ENCODE measurements around the gene IQCE.
"Not testable (repeated sequence)": the region's sequence is repeated elsewhere in the genome, so short reads cannot be mapped to it uniquely, and the experiment has no call there.

The IQCE gene

GRCh38 chr7:2555121-2556052, 3.4 kb upstream of the IQCE start, which contains the start of gene BRAT1:
Gene BRAT1 (minus strand): TSS chr7:2555524. CDS start chr7:2554431, 1,093 bp downstream.
- peak; percentile 92 for ATAC-seq
- TF ChIP-seq POU6F1 (CRISPR knock-in tag; IDR thresholded peaks at IDR 0.05; ENCODE audit: borderline replicate concordance, low read depth) = no peak
- no peak for TF ChIP-seq TCF4 (CRISPR knock-in tag; IDR thresholded peaks at IDR 0.05; ENCODE audit: borderline replicate concordance)
- TF ChIP-seq ARNTL (CRISPR knock-in tag; IDR thresholded peaks at IDR 0.05; ENCODE audit: borderline replicate concordance, low read depth) = no peak
- TF ChIP-seq BACH2 (CRISPR knock-in tag; IDR thresholded peaks at IDR 0.05; ENCODE audit: borderline replicate concordance) = no peak
- TF ChIP-seq ZC3H10 (CRISPR knock-in tag; IDR thresholded peaks at IDR 0.05) = no peak
- no peak for TF ChIP-seq ZNF8 (CRISPR knock-in tag; IDR thresholded peaks at IDR 0.05)
- TF ChIP-seq, protein P1, sequence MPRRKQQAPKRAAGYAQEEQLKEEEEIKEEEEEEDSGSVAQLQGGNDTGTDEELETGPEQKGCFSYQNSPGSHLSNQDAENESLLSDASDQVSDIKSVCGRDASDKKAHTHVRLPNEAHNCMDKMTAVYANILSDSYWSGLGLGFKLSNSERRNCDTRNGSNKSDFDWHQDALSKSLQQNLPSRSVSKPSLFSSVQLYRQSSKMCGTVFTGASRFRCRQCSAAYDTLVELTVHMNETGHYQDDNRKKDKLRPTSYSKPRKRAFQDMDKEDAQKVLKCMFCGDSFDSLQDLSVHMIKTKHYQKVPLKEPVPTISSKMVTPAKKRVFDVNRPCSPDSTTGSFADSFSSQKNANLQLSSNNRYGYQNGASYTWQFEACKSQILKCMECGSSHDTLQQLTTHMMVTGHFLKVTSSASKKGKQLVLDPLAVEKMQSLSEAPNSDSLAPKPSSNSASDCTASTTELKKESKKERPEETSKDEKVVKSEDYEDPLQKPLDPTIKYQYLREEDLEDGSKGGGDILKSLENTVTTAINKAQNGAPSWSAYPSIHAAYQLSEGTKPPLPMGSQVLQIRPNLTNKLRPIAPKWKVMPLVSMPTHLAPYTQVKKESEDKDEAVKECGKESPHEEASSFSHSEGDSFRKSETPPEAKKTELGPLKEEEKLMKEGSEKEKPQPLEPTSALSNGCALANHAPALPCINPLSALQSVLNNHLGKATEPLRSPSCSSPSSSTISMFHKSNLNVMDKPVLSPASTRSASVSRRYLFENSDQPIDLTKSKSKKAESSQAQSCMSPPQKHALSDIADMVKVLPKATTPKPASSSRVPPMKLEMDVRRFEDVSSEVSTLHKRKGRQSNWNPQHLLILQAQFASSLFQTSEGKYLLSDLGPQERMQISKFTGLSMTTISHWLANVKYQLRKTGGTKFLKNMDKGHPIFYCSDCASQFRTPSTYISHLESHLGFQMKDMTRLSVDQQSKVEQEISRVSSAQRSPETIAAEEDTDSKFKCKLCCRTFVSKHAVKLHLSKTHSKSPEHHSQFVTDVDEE (CRISPR knock-in tag; IDR thresholded peaks at IDR 0.05) = no peak
- no peak for TF ChIP-seq ISL1 (CRISPR knock-in tag; IDR thresholded peaks at IDR 0.05)
- TF ChIP-seq GLIS3 (CRISPR knock-in tag; IDR thresholded peaks at IDR 0.05) = no peak
- TF ChIP-seq CREB5 (CRISPR knock-in tag; IDR thresholded peaks at IDR 0.05; ENCODE audit: low read depth) = no peak
- TF ChIP-seq RARB (CRISPR knock-in tag; IDR thresholded peaks at IDR 0.05) = no peak
- no peak for TF ChIP-seq ZNF70 (CRISPR knock-in tag; IDR thresholded peaks at IDR 0.05)
- no peak for TF ChIP-seq ESRRG (CRISPR knock-in tag; IDR thresholded peaks at IDR 0.05)
- no peak for TF ChIP-seq CSDC2 (CRISPR knock-in tag; IDR thresholded peaks at IDR 0.05)
- TF ChIP-seq PPARA (CRISPR knock-in tag; IDR thresholded peaks at IDR 0.05; ENCODE audit: borderline replicate concordance) = no peak
- no peak for TF ChIP-seq PATZ1 (CRISPR knock-in tag; IDR thresholded peaks at IDR 0.05; ENCODE audit: borderline replicate concordance)
- no peak for TF ChIP-seq ZFP30 (CRISPR knock-in tag; IDR thresholded peaks at IDR 0.05)
- no peak for TF ChIP-seq ZNF565 (CRISPR knock-in tag; conservative IDR thresholded peaks at IDR 0.05; ENCODE audit: low read depth)
- no peak for TF ChIP-seq TOX (CRISPR knock-in tag; IDR thresholded peaks at IDR 0.05; ENCODE audit: borderline replicate concordance)

- no peak for ATAC-seq
- TF ChIP-seq ZFP30 (CRISPR knock-in tag; IDR thresholded peaks at IDR 0.05) (no peak), ZFP3 (CRISPR knock-in tag; IDR thresholded peaks at IDR 0.05) (0 out of 2 replicates have a peak, but pooled peaks have one; percentile 67)
Observed at GRCh38 chr7:2559283-2559950, 638 bp downstream of the IQCE start.

DNA sequence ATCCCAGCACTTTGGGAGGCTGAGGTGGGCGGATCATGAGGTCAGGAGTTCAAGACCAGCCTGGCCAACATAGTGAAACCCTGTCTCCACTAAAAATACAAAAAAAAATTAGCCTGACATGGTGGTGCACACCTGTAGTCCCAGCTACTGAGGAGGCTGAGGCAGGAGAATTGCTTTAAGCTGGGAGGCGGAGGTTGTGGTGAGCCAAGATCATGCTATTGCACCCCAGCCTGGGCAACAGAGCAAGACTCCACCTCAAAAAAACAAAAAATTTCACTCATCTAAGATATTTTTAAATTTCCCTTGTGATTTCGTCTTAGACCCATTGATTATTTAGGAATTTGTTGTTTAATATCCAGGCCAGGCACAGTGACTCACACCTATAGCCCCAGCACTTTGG, 5.2 kb downstream of the IQCE start:
- not testable (repeated sequence) for ATAC-seq
